Measurements from ENCODE around the gene TIGD1.
A peak's percentile ranks its signal among the peaks of the same experiment; 100 is the strongest.

The TIGD1 gene

DNA sequence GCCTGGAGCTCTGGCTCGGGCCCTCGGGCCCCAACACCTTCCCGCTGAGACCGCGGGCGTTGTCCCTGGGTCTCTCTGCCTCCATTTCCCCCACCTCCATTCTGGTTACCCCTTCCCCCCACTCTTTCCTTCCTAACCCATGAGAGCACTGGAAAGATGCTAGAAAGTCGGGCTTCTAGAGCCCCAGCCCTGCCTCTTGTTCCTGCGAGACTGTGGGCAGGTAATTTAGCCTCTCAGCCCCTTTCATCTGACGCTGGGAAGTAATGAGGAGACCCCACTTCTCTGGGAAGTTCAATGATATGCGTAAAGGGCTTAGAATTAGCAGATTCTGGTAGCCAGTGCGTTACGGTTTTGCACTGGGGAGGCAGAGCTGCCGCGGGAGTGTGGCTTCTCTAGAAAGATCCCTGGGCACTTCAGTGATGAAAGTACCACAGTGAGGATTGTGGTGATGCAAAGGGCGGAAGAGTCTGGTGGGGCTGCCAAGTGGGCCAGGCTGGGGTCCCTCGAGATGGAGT lies 46.5 kb downstream of the TIGD1 start:
- no peaks in the 10 kb centered on the region for H3K9me3 ChIP-seq (ENCODE audit: control insufficient read depth in 1 of 2, low read length in 2 of 2)
- peaks cover 21 to 28% of the 10 kb centered on the region in 2 donors for H3K27me3 ChIP-seq (ENCODE audit: control insufficient read depth in 1 of 2, insufficient read depth in 2 of 2, low read length in 2 of 2)
- no peak overlapping the region for H3K4me3 ChIP-seq (ENCODE audit: low read depth in 1 of 2, low read length in 2 of 2)
- H3K4me1 ChIP-seq (ENCODE audit: control insufficient read depth in 1 of 2, insufficient read depth in 2 of 2, low read length in 2 of 2) = no peaks in the 10 kb centered on the region
- H3K36me3 ChIP-seq (ENCODE audit: control insufficient read depth in 1 of 2, insufficient read depth in 2 of 2, low read length in 2 of 2) = no peaks in the 10 kb centered on the region
- H3K9ac ChIP-seq (ENCODE audit: low read depth in 1 of 2, low read length in 2 of 2) = no peak overlapping the region
- no peak overlapping the region for H3K27ac ChIP-seq (ENCODE audit: low read depth, low read length)

DNA sequence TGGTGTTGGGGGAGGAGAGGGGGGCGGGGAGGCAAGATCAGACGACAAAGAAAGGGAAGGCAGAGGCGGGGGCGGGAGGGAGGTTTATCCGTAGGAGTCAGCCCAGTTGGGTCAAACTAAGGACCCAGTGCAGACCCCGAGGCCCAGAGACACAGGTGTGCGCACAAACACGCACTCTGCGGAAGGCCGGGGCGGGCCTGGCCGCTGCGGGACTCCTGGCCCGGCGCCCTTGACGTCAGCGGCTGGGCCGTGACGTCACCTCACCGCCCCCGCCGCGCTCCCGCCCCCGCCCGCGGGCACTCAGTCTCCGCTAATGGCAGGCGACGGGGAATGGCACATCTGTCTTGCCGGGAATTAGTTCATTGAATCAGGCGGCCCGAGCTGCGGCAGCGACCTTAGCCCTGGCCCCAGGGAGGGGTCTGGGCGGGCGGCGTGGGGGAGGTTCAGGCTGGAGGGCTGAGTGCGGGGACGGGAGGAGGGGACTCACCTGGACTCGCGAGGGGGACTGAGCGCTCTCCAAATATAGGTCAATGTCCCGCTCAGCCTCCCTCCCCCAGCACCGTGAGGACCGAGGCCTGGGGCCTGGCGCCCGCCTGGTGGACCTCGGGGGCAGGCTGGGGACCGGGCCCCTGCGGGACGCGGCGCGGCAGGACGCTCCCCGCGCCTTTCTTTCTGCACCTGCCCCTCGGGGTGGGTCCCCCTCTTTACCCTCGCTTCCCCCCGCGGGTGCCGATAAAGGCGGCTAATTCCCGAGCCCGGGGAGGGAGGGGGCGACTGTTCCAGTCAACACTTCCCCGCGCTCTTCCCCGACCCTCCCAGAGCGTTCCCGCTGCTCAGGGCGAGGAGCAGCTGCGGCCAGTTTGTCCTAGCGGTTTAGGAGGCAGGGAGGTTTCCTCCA lies 47.2 kb downstream of the TIGD1 start:
- Histone ChIP-seq H3K36me3 (ENCODE audit: control insufficient read depth in 1 of 2, insufficient read depth in 2 of 2, low read length in 2 of 2) (no peaks in the 10 kb centered on the region), H3K27ac (ENCODE audit: low read depth, low read length) (no peak overlapping the region), H3K4me3 (ENCODE audit: low read depth in 1 of 2, low read length in 2 of 2) (peak overlapping the region; percentile 16 to 22), H3K9ac (ENCODE audit: low read depth in 1 of 2, low read length in 2 of 2) (no peak overlapping the region), H3K9me3 (ENCODE audit: control insufficient read depth in 1 of 2, low read length in 2 of 2) (no peaks in the 10 kb centered on the region), H3K4me1 (ENCODE audit: control insufficient read depth in 1 of 2, insufficient read depth in 2 of 2, low read length in 2 of 2) (no peaks in the 10 kb centered on the region), H3K27me3 (ENCODE audit: control insufficient read depth in 1 of 2, insufficient read depth in 2 of 2, low read length in 2 of 2) (peaks cover 25 to 33% of the 10 kb centered on the region in 2 donors)

DNA sequence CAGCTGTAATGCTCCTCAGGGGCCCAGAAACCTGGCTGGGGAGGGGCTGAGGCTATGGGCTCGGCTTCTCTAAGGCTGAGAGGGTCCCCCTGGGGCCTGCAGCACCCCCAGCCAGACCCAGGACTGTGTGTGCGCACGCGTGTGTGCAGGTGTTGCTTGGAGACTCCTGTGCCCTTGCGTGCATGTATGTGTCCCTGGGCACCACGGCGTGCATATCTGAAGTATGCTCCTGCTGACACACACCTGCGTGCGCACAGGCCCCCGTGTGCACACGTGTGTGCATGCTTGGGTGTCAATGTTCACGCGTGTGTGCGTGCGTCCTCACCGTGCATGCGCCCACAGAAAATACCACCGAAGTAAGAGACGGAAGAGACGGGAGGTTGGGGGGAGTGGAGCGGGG lies 47.8 kb downstream of the TIGD1 start:
- Histone ChIP-seq H3K27ac (ENCODE audit: low read depth, low read length) (no peak overlapping the region), H3K27me3 (ENCODE audit: control insufficient read depth in 1 of 2, insufficient read depth in 2 of 2, low read length in 2 of 2) (peaks cover 25 to 33% of the 10 kb centered on the region in 2 donors), H3K4me1 (ENCODE audit: control insufficient read depth in 1 of 2, insufficient read depth in 2 of 2, low read length in 2 of 2) (no peaks in the 10 kb centered on the region), H3K36me3 (ENCODE audit: control insufficient read depth in 1 of 2, insufficient read depth in 2 of 2, low read length in 2 of 2) (no peaks in the 10 kb centered on the region), H3K4me3 (ENCODE audit: low read depth in 1 of 2, low read length in 2 of 2) (no peak overlapping the region), H3K9me3 (ENCODE audit: control insufficient read depth in 1 of 2, low read length in 2 of 2) (no peaks in the 10 kb centered on the region), H3K9ac (ENCODE audit: low read depth in 1 of 2, low read length in 2 of 2) (no peak overlapping the region)

DNA sequence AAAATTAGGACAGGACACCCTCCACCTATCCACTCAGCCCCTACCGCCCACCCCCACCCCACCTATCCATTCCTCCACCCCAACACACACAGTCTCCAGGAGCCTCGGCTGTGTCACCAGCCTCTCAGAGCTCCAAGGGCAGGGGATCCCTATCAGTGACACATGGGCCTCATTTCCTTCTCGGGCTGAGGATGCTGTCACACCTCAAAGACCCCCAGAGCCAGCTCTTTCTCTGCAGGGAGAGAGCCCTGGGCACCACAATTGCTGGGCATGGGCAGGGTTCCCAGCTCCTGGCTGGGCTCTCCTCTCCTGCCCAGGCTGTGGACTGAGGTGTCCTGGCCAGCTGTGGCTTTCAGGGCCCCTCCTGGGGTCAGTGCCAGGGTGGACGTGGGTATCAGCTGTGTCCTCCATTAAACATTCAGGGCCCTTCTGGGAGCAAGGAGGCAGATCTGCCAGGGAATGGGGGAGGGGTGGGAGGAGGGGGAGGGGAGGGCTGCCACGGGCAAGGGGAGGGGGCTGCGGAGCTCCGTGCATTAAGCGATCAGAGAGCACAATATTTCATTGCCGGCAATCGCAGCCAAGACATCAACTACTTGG lies 48.5 kb downstream of the TIGD1 start:
- Histone ChIP-seq H3K4me1 (ENCODE audit: control insufficient read depth in 1 of 2, insufficient read depth in 2 of 2, low read length in 2 of 2) (no peaks in the 10 kb centered on the region), H3K9me3 (ENCODE audit: control insufficient read depth in 1 of 2, low read length in 2 of 2) (no peaks in the 10 kb centered on the region), H3K9ac (ENCODE audit: low read depth in 1 of 2, low read length in 2 of 2) (no peak overlapping the region), H3K27ac (ENCODE audit: low read depth, low read length) (no peak overlapping the region), H3K27me3 (ENCODE audit: control insufficient read depth in 1 of 2, insufficient read depth in 2 of 2, low read length in 2 of 2) (peaks cover 25 to 33% of the 10 kb centered on the region in 2 donors), H3K36me3 (ENCODE audit: control insufficient read depth in 1 of 2, insufficient read depth in 2 of 2, low read length in 2 of 2) (no peaks in the 10 kb centered on the region), H3K4me3 (ENCODE audit: low read depth in 1 of 2, low read length in 2 of 2) (no peak overlapping the region)

DNA sequence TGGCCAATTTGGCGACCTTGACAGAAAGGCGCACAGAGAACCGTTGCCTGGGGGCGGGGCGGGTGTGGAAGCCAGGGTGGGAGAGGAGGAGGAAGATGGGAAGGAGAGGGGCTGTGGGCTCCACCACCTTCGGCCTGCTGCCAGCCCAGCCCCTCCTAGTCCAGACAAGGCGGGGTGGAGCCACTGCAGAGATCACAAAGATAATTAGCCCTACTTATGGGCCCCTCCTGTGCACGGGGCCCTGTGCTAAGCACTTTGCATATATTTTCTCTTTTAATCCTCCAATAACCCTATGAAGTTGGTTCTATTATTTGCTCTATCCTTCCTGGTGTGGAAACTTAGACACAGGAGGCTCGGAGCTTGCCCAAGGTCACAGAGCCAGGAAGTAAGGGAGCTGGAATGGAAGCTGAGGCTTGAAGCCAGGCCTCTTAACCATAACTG lies 49.0 kb downstream of the TIGD1 start:
- H3K9ac ChIP-seq (ENCODE audit: low read depth in 1 of 2, low read length in 2 of 2) = no peak overlapping the region
- no peaks in the 10 kb centered on the region for H3K4me1 ChIP-seq (ENCODE audit: control insufficient read depth in 1 of 2, insufficient read depth in 2 of 2, low read length in 2 of 2)
- peaks cover 25 to 33% of the 10 kb centered on the region in 2 donors for H3K27me3 ChIP-seq (ENCODE audit: control insufficient read depth in 1 of 2, insufficient read depth in 2 of 2, low read length in 2 of 2)
- H3K4me3 ChIP-seq (ENCODE audit: low read depth in 1 of 2, low read length in 2 of 2) = no peak overlapping the region
- no peak overlapping the region for H3K27ac ChIP-seq (ENCODE audit: low read depth, low read length)
- no peaks in the 10 kb centered on the region for H3K36me3 ChIP-seq (ENCODE audit: control insufficient read depth in 1 of 2, insufficient read depth in 2 of 2, low read length in 2 of 2)
- no peaks in the 10 kb centered on the region for H3K9me3 ChIP-seq (ENCODE audit: control insufficient read depth in 1 of 2, low read length in 2 of 2)

DNA sequence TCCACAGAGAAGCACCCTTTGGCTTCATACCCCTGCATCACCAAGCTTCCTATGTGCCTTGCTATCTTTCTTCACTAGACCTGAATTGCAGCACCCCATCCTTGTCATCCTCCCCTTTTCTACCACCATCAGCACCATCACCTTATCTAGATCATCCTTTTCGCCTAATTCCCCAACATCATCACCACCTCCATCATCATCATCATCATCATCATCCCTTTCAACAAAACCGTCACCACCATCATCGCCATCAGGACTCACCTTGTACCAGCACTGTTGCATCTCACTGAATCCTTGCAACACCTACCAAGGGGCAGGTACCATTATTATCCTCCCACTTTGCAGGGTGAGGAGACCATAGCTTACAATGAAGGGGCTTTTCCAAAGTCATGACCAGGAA lies 51.9 kb downstream of the TIGD1 start:
- Histone ChIP-seq H3K27ac (ENCODE audit: low read depth, low read length) (no peak overlapping the region), H3K9ac (ENCODE audit: low read depth in 1 of 2, low read length in 2 of 2) (no peak overlapping the region), H3K4me3 (ENCODE audit: low read depth in 1 of 2, low read length in 2 of 2) (no peak overlapping the region), H3K4me1 (ENCODE audit: control insufficient read depth in 1 of 2, insufficient read depth in 2 of 2, low read length in 2 of 2) (no peaks in the 10 kb centered on the region), H3K9me3 (ENCODE audit: control insufficient read depth in 1 of 2, low read length in 2 of 2) (no peaks in the 10 kb centered on the region), H3K36me3 (ENCODE audit: control insufficient read depth in 1 of 2, insufficient read depth in 2 of 2, low read length in 2 of 2) (no peaks in the 10 kb centered on the region), H3K27me3 (ENCODE audit: control insufficient read depth in 1 of 2, insufficient read depth in 2 of 2, low read length in 2 of 2) (peaks cover 10 to 16% of the 10 kb centered on the region in 2 donors)
